HG03439 (cell line): Measurements from ENCODE around the gene ZP1.

Experiments
- ATAC-seq: cut with Tn5 transposase; IDR thresholded peaks from one replicate; pipeline ENCODE4 v1.9.1; 2021; ENCODE audit warnings: mild to moderate bottlenecking, moderate library complexity; ENCODE audit not compliant: unreplicated experiment

The ZP1 gene

GRCh38 chr11:60874421-60875365 is 7.4 kb downstream of the ZP1 start:
- ATAC-seq, result no peak

DNA sequence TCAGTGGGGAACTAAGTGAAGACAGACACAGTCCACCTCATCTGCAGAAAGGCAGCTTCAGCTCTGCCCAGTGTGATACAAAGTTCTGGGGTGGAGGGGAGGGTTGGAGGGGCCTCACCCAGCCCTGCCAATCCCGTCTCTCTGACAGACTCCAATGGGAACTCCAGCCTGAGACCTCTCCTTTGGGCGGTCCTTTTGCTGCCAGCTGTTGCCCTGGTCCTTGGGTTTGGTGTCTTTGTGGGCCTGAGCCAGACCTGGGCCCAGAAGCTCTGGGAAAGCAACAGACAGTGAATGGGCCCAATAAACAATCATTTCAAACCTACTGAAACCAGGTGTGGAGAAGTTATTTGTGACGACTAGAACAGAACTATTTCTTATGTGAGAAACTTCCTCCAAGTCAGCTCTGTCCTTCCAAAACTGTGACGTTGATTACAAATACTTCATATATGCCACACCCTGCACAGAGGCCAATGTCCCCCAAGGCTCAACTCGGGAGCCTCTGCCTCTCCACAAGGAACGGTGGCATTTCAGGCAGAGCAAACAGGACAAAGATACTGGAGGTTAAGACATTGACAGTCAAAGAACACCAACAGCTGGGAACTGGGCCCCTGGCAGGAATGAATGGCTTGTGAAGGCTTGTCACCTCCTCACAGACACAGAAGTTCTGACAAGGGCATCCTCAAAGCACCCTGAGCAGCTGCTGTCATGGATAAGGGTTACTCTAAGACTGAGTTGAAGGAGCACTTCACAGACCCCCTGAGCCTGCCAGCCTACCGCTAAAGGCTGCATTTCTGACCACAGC is 8.2 kb downstream of the ZP1 start:
- no peak for ATAC-seq

DNA sequence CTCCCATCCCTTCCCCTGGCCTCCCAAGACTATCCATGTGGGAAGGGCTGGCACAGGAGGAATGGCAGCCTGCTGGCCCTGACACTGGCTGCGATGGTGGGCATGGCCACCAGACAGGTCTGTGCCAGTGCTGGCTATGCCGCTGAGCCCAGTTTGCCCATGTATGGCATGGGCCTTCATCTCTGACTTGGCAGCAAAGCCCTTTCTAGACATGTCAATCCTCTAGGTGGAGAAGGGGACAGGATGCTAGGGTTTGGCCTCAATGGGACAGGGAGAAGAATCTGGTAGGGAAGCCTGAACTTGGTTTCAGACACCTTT is 8.8 kb downstream of the ZP1 start:
- no peak for ATAC-seq

GRCh38 chr11:60878245-60879101 is 11.1 kb downstream of the ZP1 start:
- ATAC-seq, result no peak

DNA sequence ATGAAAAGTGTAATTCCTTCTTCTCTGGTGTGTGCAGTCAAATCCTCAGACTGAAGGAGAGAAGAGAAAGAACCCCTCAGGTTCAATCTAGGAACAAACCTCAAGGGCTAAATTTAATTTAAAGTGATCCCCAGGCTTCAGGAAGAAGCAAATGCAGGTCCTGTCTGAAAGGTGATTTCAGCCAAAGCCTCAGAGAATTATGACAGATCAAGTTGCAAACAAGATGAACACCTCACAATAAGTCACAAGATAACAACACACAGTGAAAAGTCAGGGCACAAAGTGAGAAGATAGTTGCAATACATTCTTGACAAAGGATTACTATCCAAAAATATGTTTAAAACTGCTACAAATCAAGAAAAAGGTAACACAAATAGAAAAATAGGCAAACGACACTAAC is 11.8 kb downstream of the ZP1 start:
- no peak for ATAC-seq

- no peak for ATAC-seq
Observed at GRCh38 chr11:60879971-60880588, 12.7 kb downstream of the ZP1 start.

DNA sequence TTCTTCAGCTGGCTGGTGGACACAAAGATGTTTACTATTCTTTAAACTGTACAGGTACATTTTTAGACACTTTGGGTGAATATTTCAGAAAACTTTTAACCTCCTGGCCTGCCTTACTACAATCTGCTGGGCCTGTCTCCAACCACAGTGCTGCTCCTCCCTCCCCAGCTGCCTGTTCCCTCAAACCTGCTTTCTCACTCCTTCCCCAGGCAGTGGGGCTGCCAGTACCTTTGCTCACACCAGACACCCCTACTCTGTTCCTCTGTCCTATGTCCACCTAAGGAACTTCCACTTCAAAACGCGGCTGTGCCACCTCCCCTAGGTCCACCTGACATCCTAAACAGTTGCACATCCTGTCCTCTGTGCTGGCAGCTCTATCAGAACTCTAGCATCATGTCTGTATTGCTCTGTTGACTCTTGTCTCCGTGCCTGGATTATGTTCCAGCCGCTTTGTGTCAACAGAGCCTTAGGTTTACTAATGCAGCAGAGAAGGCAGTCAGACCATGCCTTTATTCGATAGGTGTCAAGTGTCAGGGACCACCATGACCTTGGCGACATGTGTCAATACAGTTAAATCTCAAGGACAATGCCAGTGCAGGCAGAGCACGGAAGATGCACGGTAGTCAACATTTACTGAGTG is 13.4 kb downstream of the ZP1 start:
- ATAC-seq, result no peak

- ATAC-seq, result no peak
Observed at GRCh38 chr11:60887556-60887955, 20.2 kb downstream of the ZP1 start.

GRCh38 chr11:60889869-60890311 is 22.5 kb downstream of the ZP1 start:
- ATAC-seq, result no peak

DNA sequence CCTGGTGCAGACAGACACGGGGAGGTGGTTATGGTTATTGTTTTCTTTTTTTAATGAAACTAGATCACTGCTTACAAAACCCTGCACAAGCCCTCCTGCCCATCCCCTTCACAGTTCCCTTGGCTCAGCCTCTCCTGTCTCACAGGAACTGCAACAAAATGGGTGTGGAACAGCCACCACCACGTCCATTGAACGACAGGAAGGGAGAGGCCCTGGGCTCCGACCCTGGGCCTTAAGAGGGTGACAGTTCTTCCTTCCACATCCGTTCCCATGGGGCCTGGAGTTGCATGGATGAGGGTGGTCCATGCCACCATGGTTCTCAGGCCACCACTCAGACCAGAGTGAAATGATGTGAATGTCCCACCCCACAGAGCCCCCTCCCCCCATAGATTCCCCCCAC is 23.4 kb downstream of the ZP1 start:
- ATAC-seq, result no peak

GRCh38 chr11:60891103-60891741 is 23.9 kb downstream of the ZP1 start:
- no peak for ATAC-seq

- no peak for ATAC-seq
Observed at GRCh38 chr11:60895687-60896086, 28.3 kb downstream of the ZP1 start.

DNA sequence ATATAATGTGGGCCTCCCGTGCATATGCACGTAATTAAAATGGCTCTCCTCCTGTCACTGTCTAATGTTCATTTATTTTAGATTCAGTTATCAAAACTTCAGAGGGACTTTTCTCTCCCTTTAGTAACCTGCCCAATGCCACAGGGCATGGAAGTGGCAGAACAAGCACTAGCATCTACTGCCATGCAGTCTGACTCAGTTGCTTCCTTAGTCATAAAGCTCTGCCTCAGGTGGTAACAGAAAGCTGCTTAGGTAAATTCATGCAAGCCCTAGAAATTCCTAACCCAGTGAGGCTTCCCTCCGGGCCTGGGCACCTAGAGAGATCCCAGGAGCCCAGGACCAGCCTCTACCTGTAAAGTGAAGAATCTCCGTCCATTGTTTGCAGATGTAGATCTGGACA is 30.2 kb downstream of the ZP1 start:
- ATAC-seq, result no peak

- no peak for ATAC-seq
Observed at GRCh38 chr11:60899046-60899936, 31.9 kb downstream of the ZP1 start.

DNA sequence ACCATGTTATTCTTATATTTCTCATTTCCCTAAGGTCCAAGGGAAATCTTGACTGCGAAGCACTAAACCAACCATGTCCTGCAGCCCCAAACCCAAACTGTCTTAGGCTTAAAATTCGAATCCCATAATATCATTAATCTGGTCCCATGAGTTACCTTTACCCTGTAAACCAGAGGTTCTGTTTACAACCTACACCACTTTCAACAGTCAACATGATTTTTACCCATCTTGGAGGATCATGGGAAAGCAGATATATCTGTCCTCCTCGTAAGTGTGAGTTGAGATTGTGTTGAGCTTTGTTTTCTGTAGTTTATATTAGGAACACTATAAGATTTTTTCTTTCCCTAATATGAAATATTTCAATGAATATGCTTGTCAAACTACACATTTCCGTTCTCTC is 32.6 kb downstream of the ZP1 start:
- no peak for ATAC-seq

- ATAC-seq, result no peak
Observed at GRCh38 chr11:60900673-60901404, 33.5 kb downstream of the ZP1 start.

DNA sequence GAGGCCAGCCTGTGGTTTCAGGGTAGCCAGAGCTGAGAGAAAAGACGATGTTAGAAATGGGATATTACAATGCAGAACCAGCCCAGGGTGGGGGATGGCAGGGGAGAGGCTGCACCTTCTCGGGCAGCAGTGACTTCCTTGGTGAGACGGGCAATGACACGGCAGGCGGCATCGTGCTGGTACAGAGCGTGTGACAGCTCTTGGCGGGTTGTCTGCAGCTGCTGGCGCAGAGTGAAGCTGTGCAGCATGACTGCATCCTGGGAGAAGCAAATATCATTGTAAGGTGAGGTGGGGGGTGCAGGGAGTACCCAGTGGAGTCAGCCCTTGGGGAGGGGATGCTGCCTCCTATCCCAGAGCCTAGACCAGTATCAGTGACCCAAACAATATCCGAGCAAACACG is 35.3 kb downstream of the ZP1 start:
- ATAC-seq, result no peak

DNA sequence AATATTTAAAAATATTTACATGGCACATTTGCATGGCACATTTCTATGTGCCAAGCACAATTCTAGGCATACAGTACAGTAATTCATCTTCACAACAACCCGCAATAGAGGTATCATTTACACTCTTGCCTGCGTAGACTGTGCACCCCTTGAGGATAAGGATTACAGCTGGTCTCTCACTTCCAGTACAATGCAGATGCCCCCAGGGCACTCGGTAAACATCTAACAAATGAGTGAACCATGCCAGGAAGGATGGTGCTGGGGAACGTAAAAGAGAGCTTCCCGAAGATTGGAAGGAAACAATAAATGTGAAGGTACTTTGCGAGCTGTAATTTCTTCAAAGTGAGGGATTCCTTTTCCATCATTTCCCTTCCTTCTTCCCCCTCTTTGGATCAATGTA is 37.7 kb downstream of the ZP1 start:
- no peak for ATAC-seq
